ENCODE data around the gene TAF1B.
"Not testable (repeated sequence)": the region's sequence is repeated elsewhere in the genome, so short reads cannot be mapped to it uniquely, and the experiment has no call there.

The TAF1B gene

DNA sequence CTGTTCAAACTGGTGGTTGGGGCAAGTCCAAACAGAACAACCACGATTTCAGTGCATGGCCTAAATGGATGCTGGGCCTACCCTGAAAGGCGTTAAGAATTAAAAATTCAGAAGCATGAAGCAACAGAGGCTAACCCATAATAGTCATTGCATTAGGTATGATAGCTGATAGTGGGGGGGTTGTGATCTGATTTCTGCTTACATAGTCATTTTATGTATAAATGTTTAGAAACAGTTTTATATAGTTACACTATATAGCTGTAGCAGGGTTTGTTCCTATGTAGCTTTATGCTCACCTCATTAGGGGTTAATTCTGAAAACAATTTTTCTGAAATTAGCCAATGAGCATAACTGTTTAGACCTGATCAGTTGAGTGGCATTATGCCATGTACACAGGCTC is 9.6 kb downstream of the TAF1B start:
- no peak for DNase-seq
- in situ Hi-C loops (cut with HindIII; ENCODE audit: low pct_ligation_motif_present, low pct_unique_long_range_greater_than_20kb, low sequenced_read_pairs) = no loop called here

DNA sequence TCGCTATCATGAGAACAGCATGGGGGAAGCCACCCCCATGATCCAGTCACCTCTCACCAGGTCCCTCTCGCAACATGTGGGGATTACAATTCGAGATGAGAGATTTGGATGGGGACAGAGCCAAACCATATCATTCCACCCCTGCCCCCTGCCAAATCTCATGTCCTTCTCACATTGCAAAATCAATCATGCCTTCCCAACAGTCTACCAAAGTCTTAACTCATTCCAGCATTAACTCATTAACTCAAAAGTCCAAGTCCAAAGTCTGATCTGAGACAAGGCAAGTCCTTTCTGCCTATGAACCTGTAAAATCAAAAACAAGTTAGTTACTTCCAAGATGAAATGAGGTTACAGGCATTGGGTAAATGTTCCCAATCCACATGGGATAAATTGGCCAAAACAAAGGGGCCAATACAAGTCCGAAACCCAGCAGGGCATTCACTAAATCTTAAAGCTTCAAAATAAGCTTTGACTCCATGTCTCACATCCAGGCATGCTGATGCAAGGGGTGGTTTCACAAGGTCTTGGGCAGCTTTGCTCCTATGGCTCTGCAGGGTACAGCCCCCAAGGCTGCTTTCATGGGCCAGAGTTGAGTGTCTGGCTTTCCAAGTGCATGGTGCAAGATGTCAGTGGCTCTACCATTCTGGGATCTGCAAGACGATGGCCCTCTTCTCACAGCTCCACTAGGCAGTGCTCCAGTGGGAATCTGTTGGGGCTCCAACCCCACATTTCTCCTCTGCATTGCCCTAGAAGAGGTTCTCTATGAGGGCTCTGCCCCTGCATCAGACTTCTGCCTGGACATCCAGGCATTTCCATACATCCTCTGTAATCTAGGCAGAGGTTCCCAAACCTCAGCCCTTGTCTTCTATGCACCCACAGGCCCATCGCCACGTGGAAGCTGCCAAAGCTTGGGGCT is 14.8 kb downstream of the TAF1B start:
- in situ Hi-C loops (cut with HindIII; ENCODE audit: low pct_ligation_motif_present, low pct_unique_long_range_greater_than_20kb, low sequenced_read_pairs) = no loop called here
- DNase-seq = no peak

DNA sequence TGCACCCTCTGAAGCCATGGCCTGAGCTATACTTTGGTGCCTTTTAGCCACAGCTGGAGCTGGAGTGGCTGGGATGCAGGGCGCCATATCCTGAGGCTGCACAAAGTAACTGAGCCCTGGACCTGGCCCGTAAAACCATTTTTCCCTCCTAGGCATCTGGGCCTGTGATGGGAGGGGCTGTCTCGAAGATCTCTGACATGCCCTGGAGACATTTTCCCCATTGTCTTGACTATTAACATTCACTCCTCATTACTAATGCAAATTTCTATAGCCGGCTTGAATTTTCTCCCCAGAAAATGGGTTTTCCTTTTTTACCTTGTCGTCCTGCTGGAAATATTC is 15.4 kb downstream of the TAF1B start:
- DNase-seq = no peak
- in situ Hi-C loops (cut with HindIII; ENCODE audit: low pct_ligation_motif_present, low pct_unique_long_range_greater_than_20kb, low sequenced_read_pairs) = no loop called here

DNA sequence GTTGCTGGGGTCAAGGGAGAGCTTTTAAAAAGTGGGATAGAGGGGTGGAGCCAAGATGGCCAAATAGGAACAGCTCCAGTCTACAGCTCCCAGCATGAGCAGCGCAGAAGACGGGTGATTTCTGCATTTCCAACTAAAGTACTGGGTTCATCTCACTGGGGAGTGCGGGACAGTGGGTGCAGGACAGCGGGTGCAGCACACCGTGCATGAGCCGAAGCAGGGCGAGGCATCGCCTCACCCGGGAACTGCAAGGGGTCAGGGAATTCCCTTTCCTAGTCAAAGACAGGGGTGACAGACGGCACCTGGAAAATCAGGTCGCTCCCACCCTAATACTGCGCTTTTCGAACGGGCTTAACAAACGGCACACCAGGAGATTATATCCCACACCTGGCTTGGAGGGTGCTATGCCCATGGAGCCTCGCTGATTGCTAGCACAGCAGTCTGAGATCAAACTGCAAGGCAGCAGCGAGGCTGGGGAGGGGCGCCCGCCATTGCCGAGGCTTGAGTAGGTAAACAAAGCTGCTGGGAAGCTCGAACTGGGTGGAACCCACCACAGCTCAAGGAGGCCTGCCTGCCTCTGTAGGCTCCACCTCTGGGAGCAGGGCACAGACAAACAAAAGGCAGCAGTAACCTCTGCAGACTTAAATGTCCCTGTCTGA is 17.8 kb downstream of the TAF1B start:
- DNase-seq; in situ Hi-C loops (cut with HindIII; ENCODE audit: low pct_ligation_motif_present, low pct_unique_long_range_greater_than_20kb, low sequenced_read_pairs): not testable (repeated sequence)

DNA sequence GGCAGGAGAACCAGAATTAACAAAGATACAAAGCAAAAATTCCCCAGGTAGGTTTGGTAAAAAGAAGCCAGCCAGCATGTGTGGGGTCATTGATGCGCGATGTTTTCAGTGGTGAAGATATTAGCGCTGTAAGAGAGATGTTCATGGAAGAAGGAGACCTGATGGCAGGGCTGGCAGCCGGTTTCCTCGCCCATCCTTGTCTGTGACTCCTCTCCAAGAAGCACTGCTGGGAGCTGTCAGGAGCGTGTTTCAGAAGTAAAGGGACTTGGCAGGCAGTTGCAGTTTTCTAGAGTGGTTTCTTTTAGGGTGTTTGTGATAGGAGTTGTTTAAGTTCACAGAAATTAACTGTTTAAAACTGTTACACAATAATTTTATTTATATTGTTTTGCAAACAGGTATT is 24.6 kb downstream of the TAF1B start:
- no peak for DNase-seq
- in situ Hi-C loops (cut with HindIII; ENCODE audit: low pct_ligation_motif_present, low pct_unique_long_range_greater_than_20kb, low sequenced_read_pairs) = no loop called here

DNA sequence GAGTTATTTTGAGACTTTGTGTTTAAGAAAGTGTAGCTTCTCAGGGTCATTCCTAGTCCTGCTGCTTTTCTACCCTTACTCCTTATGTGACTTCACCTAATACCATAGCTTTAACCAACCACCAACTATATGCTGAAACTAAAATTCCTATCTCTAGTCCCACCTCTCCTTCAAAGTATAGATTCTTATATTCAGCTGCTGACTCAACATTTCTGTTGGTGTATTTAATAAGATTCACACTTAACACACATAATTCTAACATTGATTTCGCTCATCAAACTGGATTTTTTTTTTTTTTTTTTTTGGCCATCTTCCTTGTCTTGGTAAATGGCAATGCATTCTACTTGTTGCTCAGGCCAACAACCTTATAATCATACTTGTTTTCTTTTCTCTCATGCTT is 30.1 kb downstream of the TAF1B start:
- no peak for DNase-seq
- in situ Hi-C loops (cut with HindIII; ENCODE audit: low pct_ligation_motif_present, low pct_unique_long_range_greater_than_20kb, low sequenced_read_pairs) = no loop called here

DNA sequence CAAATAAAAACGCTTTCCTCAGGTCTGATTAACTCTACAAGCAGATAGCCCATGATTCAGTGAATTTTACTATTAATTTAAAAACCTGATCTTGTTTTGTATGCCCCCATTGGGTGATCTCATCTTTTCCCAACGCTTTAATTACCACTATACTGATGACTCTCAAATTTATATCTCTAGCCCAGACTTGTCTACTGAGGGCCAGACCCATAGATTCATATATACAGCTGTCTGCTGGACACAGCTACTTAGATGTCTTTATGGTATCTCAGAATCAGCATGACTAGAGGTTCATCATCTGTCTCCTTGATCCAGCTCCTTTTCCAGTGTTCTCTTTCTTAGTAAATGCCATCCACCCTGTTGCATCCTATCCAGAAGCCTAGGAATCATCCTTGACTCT is 33.8 kb downstream of the TAF1B start:
- in situ Hi-C loops (cut with HindIII; ENCODE audit: low pct_ligation_motif_present, low pct_unique_long_range_greater_than_20kb, low sequenced_read_pairs) = no loop called here
- no peak for DNase-seq

DNA sequence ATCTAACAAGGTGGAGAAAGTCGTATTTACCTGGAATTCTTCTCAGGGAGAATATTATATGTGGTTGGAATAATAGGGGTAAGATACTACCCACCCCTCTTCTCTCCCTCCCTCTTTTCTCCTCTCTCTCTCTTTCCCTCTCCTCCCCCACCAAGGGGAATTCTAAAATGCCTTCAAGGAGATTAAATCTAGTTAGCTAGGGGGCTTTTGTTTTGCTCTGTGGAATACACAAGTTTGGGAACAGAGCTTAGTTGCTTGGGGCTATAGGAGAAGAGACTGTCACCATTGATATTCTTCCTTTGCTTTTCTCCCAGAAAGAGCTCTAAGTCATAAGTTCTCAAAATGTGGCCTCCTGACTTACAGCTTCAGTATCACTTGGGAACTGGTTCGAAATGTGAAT is 34.5 kb downstream of the TAF1B start:
- in situ Hi-C loops (cut with HindIII; ENCODE audit: low pct_ligation_motif_present, low pct_unique_long_range_greater_than_20kb, low sequenced_read_pairs) = no loop called here
- no peak for DNase-seq

DNA sequence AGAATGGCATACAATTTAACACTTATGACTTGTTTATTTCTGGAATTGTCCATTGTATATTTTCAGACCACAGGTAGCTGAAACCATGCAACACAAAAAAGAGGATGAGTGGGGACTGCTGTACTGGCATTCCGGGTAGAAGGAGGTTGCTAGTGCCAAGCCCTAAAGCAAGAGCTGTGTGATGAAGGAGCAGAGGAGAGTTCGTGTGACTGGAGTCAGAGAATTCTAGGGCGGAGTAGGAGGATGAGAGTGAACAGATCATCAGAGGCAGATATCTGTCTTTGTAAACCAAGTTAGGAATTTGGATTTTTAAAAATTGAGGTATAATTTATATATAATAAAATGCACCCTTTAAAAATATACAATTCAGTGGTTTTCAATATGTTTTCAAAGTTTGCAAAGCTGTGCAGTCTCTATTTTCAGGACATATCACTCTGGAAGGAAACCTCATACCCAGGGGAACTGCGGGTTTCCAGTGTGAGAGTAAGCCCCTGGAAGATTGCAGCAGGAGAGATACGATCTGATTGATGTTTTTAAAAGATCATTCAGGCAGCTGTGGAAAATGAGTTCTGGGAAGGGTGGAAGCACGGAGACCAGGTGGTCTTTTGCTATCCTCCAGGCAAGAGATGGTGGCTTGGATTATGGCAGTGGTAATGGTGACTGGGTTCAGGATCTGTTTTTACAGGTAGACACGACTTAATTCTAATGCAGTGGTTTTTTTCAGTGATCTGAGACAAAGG is 36.4 kb downstream of the TAF1B start:
- in situ Hi-C loops (cut with HindIII; ENCODE audit: low pct_ligation_motif_present, low pct_unique_long_range_greater_than_20kb, low sequenced_read_pairs) = no loop called here
- DNase-seq = no peak

DNA sequence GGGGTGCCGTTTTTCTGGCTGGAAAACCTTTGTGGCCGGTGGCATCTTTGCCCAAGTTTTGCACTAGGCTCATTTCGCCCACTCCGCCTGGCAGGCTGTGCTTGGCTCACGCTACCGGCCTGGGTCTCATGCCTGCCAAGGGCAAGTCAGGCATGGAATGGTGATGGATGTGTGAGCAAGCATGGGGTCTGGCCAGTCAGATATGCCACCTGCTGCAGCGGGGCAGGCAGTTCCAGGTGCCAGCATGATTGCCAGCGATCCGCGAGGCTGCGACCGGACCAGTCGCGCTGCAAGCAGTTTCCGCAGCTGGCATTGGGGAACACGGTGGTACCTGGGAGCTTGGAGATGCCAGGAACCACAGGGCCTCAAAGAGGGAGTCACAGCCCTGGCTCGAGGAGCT is 40.6 kb downstream of the TAF1B start:
- DNase-seq = no peak
- in situ Hi-C loops (cut with HindIII; ENCODE audit: low pct_ligation_motif_present, low pct_unique_long_range_greater_than_20kb, low sequenced_read_pairs) = no loop called here

DNA sequence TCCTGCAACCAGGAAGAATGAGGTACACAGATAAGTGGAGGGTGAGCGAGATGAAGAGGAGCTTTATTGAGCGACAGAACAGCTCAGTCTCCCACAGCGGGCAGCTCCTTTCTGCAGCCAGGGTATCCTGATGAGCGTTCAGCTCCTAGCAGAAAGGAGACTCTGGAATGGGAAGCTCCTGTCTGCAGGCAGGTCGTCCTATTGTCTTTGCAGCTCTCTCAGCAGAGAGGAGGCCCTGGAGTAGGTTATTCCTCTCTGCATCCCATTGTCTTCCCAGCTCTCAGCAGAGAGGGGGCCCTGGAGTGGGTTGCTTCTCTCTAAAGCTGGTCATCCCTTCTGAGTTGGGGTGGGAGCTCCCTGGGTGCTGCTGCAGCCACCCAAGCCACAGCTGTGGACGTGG is 41.2 kb downstream of the TAF1B start:
- in situ Hi-C loops (cut with HindIII; ENCODE audit: low pct_ligation_motif_present, low pct_unique_long_range_greater_than_20kb, low sequenced_read_pairs) = no loop called here
- DNase-seq = no peak

DNA sequence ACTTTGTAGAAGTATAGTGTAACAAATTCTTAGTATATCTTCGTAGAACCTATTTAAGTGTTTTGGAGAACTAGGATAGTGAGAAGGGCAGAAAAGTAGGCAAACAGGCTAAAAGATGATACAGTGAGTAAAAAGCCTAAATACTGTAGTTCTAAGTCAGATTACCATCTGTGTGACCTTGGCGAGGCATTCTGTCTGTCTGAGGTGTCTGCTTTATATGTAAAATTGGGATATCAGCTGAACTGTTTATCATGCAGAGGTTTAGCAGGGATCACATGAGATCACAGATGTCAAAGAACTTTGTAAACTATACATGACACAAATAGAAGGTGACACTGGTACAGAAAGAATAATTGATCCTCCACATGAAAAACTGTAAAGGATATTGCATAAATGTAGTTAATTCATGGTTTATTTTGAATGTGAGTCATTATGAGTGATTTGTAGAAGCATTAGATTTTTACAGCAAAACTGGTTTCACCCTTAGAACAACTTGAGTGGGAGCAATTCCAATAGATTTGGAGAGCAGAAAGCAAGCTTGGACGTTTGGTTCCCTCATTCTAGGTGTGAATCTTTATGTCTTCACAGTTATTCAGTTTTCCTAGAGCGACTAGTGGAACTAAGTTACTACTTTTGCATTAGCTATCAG is 41.9 kb downstream of the TAF1B start:
- no peak for DNase-seq
- in situ Hi-C loops (cut with HindIII; ENCODE audit: low pct_ligation_motif_present, low pct_unique_long_range_greater_than_20kb, low sequenced_read_pairs) = no loop called here

DNA sequence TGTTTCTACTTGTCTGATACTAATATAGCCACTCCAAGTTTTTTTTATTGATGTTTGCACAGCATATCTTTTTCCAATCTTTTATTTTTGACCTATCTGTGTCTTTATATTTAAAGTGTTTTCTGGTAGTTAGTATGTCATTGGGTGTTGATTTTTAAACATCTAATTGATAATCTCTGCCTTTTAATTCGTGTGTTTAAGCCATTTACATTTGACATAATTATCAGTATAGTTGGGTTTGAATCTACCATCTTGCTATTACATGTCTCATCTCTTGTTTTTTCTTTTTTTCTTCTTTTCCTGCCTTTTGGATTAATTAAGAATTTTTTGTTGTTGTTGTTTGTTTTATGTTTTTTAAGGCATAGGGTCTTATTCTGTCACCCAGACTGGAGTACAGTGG is 44.2 kb downstream of the TAF1B start:
- no peak for DNase-seq
- in situ Hi-C loops (cut with HindIII; ENCODE audit: low pct_ligation_motif_present, low pct_unique_long_range_greater_than_20kb, low sequenced_read_pairs) = no loop called here

DNA sequence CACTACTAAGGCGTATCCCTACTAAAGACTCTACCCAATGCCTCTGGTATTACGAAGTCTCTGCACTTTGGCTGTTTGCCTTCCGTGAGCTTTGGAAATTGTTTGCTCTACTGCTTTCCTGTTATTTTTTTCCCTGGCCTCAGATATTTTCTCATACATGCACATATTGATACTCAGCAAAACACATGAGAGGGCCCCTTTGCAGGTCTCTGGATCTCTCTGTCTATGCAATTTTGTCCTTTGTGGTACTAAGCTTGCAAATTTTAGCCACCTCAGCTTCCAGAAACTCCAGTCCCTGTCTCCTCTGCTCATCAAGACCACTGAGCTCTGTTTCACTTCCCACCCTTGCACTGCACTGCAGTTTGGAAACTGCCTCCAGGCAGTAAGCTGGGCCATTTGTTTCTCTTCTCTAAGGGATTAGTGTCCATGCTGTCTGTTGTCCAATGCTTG is 46.6 kb downstream of the TAF1B start:
- in situ Hi-C loops (cut with HindIII; ENCODE audit: low pct_ligation_motif_present, low pct_unique_long_range_greater_than_20kb, low sequenced_read_pairs) = no loop called here
- DNase-seq = no peak

DNA sequence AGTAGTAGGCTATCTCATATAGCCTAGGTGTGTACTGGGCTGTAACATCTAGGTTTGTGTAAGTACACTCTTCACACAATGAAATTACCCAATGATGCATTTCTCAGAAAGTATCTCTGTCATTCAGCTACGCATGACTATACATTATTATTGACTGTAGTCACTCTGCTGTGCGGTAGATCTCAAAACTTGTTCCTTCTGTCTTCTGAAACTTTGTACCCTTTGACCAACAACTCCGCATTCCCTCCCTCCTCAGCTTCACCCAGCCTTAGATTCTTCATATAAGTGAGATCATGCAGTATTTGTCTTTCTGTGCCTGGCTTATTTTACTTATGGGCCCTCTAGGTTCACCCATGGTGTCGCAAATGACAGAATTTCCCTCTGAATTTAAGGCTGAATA is 49.0 kb downstream of the TAF1B start:
- in situ Hi-C loops (cut with HindIII; ENCODE audit: low pct_ligation_motif_present, low pct_unique_long_range_greater_than_20kb, low sequenced_read_pairs) = no loop called here
- DNase-seq = no peak

DNA sequence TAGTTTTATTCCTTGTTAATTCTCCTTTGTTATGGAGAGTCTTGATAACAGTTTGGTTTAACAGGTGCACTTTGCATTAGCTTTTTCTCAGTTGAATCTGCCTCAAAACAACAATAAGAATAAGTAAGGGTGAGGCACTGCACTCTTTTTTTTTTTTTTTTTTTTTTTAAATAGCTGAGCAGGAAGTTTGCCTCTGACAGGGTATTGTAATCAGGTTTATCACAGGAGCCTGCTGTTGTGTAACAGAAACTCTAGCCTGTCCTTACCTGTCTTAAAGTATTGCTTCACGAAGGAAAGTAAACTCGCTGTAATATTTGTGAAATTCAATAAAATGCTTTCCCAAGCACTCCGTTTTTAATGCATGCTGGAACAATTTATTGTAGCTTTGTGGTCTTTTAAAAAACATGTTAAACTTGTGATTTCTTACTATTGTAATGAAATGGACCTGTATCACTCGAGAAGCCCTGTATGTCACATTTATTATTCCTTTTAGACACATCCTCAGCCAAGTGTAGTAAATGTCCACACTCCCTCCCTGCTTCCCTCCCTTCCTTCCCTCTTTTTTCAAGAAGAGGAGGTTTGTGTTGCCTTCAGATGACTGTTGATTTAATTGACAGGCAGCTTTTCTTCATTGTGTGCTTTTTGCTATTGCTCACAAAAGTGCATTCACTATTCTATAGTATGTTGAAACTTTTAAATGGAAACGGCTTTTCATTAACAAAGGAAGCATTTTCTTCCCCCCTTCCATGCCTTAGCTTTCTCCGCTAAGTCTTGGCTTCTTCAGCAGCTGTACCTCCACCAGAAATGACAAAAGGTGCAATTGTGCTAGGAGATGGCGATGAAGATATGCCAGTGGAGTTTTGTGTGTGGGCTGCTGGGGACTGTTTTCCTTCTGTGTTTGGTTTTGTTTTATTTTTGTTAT is 52.7 kb downstream of the TAF1B start:
- DNase-seq = no peak
- in situ Hi-C loops (cut with HindIII; ENCODE audit: low pct_ligation_motif_present, low pct_unique_long_range_greater_than_20kb, low sequenced_read_pairs) = no loop called here

DNA sequence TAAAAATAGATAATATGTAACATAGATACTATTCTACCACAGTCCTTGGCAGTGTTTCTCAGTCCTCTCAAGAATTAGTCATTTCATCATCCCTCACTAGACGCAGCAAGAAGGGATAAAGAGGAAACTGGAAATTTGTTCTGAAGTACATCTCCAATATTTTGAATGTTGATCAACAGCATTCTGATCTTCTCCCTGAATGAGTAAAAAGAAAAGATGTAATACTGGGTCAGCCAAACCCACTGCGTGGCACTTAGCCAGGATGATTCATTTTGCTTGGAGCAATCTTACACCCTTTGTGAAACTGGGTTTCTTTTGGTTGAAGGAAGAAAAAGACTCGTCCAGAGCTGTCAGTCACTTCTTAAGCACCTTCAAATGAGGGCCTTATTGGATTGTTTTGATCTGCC is 54.1 kb downstream of the TAF1B start:
- in situ Hi-C loops (cut with HindIII; ENCODE audit: low pct_ligation_motif_present, low pct_unique_long_range_greater_than_20kb, low sequenced_read_pairs) = no loop called here
- peak; percentile 79 for DNase-seq

DNA sequence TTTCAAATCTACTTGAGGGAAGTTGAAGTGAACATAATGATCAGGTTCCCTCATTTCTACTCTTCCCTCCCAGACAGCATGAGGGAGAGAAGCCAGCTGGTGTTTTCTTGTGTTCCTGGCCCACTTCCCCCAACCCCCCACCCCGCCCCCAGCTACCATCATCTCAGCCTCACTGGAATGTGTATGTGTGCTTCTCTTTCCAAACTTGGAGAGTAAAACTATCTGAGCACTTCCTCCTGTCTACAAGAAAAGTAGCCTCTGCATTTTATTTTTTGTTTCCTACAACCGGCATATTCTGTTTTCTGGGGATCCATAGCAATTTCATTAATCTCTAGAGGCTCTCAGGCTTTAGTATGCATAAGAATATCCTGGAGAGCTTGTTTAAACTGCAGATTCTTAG is 54.6 kb downstream of the TAF1B start:
- no peak for DNase-seq
- in situ Hi-C loops (cut with HindIII; ENCODE audit: low pct_ligation_motif_present, low pct_unique_long_range_greater_than_20kb, low sequenced_read_pairs) = no loop called here
